HEK293 (cell line): ENCODE measurements around the gene COA1.

ENCODE experiments used
- EGR2 ChIP-seq: fragments of 450-650 bp; formaldehyde crosslinking; IDR thresholded peaks from 2 replicates; pipeline ENCODE4 v1.5.1; 2016; ENCODE audit warnings: low read depth, missing biosample characterization, missing genetic modification characterization
- FEZF1 ChIP-seq: fragments of 450-650 bp; formaldehyde crosslinking; IDR thresholded peaks from 2 replicates; pipeline ENCODE4 v1.5.1; 2016; ENCODE audit warnings: missing biosample characterization, missing genetic modification characterization
- KLF1 ChIP-seq: fragments of 450-650 bp; formaldehyde crosslinking; IDR thresholded peaks from 2 replicates; pipeline ENCODE4 v1.5.1; 2016; ENCODE audit warnings: missing biosample characterization, missing genetic modification characterization
- KLF16 ChIP-seq: fragments of 450-650 bp; formaldehyde crosslinking; IDR thresholded peaks from 2 replicates; pipeline ENCODE4 v1.5.1; 2017; ENCODE audit warnings: missing biosample characterization, missing genetic modification characterization
- KLF9 ChIP-seq: fragments of 450-650 bp; formaldehyde crosslinking; IDR thresholded peaks from 2 replicates; pipeline ENCODE4 v1.5.1; 2016; ENCODE audit warnings: missing biosample characterization, missing genetic modification characterization, low read depth
- OVOL3 ChIP-seq: fragments of 450-650 bp; formaldehyde crosslinking; IDR thresholded peaks from 2 replicates; pipeline ENCODE4 v1.5.1; 2016; ENCODE audit warnings: missing biosample characterization, missing genetic modification characterization
- PRDM10 ChIP-seq: fragments of 450-650 bp; formaldehyde crosslinking; IDR thresholded peaks from 2 replicates; pipeline ENCODE4 v1.5.1; 2016; ENCODE audit warnings: missing biosample characterization, missing genetic modification characterization
- WT1 ChIP-seq: fragments of 450-650 bp; formaldehyde crosslinking; IDR thresholded peaks from 2 replicates; pipeline ENCODE4 v1.5.1; 2016; ENCODE audit warnings: missing biosample characterization, missing genetic modification characterization
- ZBTB10 ChIP-seq: fragments of 450-650 bp; formaldehyde crosslinking; IDR thresholded peaks from 2 replicates; pipeline ENCODE4 v1.5.1; 2016; ENCODE audit warnings: missing biosample characterization, missing genetic modification characterization
- ZBTB20 ChIP-seq: fragments of 450-650 bp; formaldehyde crosslinking; IDR thresholded peaks from 2 replicates; pipeline ENCODE4 v1.5.1; 2016; ENCODE audit warnings: missing biosample characterization, missing genetic modification characterization
- ZIC2 ChIP-seq: fragments of 450-650 bp; formaldehyde crosslinking; IDR thresholded peaks from 2 replicates; pipeline ENCODE4 v1.5.1; 2016; ENCODE audit warnings: missing biosample characterization, missing genetic modification characterization
- ZNF10 ChIP-seq: fragments of 450-650 bp; formaldehyde crosslinking; IDR thresholded peaks from 2 replicates; pipeline ENCODE4 v1.5.1; 2017; ENCODE audit warnings: missing biosample characterization, missing genetic modification characterization
- ZNF202 ChIP-seq: fragments of 450-650 bp; formaldehyde crosslinking; IDR thresholded peaks from 2 replicates; pipeline ENCODE4 v1.5.1; 2016; ENCODE audit warnings: missing biosample characterization, missing genetic modification characterization, borderline replicate concordance
- ZNF292 ChIP-seq: fragments of 450-650 bp; formaldehyde crosslinking; IDR thresholded peaks from 2 replicates; pipeline ENCODE4 v1.5.1; 2016; ENCODE audit warnings: low read depth, missing biosample characterization, missing genetic modification characterization, borderline replicate concordance
- ZNF324 ChIP-seq: fragments of 450-650 bp; formaldehyde crosslinking; IDR thresholded peaks from 2 replicates; pipeline ENCODE4 v1.5.1; 2016; ENCODE audit warnings: missing biosample characterization, missing genetic modification characterization
- ZNF398 ChIP-seq: fragments of 450-650 bp; formaldehyde crosslinking; IDR thresholded peaks from 2 replicates; pipeline ENCODE4 v1.5.1; 2017; ENCODE audit warnings: missing biosample characterization, missing genetic modification characterization
- ZNF791 ChIP-seq: fragments of 450-650 bp; formaldehyde crosslinking; IDR thresholded peaks from 2 replicates; pipeline ENCODE4 v1.5.1; 2016; ENCODE audit warnings: missing biosample characterization, missing genetic modification characterization
- ZSCAN18 ChIP-seq: fragments of 450-650 bp; formaldehyde crosslinking; IDR thresholded peaks from 2 replicates; pipeline ENCODE4 v1.5.1; 2016; ENCODE audit warnings: missing biosample characterization, missing genetic modification characterization
- TF ChIP-seq, protein P1 (sequence below): fragments of 450-650 bp; formaldehyde crosslinking; IDR thresholded peaks from 2 replicates; pipeline ENCODE4 v1.5.1; 2016; ENCODE audit warnings: missing biosample characterization, missing genetic modification characterization, low read depth
- TF ChIP-seq, protein P2 (sequence below): fragments of 450-650 bp; formaldehyde crosslinking; IDR thresholded peaks from 2 replicates; pipeline ENCODE4 v1.5.1; 2016; ENCODE audit warnings: missing biosample characterization, missing genetic modification characterization
- TF ChIP-seq, protein P3 (sequence below): fragments of 450-650 bp; formaldehyde crosslinking; IDR thresholded peaks from 2 replicates; pipeline ENCODE4 v1.5.1; 2016; ENCODE audit warnings: missing biosample characterization, missing genetic modification characterization
- TF ChIP-seq, protein P4 (sequence below): sonication (generic); formaldehyde crosslinking; IDR thresholded peaks from 2 replicates; pipeline ENCODE4 v1.8.1; 2022; ENCODE audit warnings: mild to moderate bottlenecking, moderate library complexity, missing genetic modification reagents

COA1 gene

GRCh38 chr7:43758029-43758821 lies 28.9 kb upstream of the COA1 start, which contains the start of gene BLVRA (continued):
- TF ChIP-seq, protein P1, sequence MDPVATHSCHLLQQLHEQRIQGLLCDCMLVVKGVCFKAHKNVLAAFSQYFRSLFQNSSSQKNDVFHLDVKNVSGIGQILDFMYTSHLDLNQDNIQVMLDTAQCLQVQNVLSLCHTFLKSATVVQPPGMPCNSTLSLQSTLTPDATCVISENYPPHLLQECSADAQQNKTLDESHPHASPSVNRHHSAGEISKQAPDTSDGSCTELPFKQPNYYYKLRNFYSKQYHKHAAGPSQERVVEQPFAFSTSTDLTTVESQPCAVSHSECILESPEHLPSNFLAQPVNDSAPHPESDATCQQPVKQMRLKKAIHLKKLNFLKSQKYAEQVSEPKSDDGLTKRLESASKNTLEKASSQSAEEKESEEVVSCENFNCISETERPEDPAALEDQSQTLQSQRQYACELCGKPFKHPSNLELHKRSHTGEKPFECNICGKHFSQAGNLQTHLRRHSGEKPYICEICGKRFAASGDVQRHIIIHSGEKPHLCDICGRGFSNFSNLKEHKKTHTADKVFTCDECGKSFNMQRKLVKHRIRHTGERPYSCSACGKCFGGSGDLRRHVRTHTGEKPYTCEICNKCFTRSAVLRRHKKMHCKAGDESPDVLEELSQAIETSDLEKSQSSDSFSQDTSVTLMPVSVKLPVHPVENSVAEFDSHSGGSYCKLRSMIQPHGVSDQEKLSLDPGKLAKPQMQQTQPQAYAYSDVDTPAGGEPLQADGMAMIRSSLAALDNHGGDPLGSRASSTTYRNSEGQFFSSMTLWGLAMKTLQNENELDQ (tag by site-specific recombination): no peak
- TF ChIP-seq, protein P2, sequence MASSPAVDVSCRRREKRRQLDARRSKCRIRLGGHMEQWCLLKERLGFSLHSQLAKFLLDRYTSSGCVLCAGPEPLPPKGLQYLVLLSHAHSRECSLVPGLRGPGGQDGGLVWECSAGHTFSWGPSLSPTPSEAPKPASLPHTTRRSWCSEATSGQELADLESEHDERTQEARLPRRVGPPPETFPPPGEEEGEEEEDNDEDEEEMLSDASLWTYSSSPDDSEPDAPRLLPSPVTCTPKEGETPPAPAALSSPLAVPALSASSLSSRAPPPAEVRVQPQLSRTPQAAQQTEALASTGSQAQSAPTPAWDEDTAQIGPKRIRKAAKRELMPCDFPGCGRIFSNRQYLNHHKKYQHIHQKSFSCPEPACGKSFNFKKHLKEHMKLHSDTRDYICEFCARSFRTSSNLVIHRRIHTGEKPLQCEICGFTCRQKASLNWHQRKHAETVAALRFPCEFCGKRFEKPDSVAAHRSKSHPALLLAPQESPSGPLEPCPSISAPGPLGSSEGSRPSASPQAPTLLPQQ (tag by site-specific recombination): peak; percentile 27; the same call in 1 of the 2 replicates
- TF ChIP-seq ZSCAN18 (tag by site-specific recombination) (0 out of 2 replicates have a peak, but pooled peaks have one; percentile 43), ZBTB10 (tag by site-specific recombination) (peak; percentile 58; the same call in 1 of the 2 replicates), ZBTB20 (tag by site-specific recombination) (peak; percentile 63), ZNF292 (tag by site-specific recombination) (no peak), KLF16 (tag by site-specific recombination) (peak; percentile 64; the same call in 1 of the 2 replicates), OVOL3 (tag by site-specific recombination) (no peak), KLF9 (tag by site-specific recombination) (peak; percentile 65), EGR2 (tag by site-specific recombination) (peak; percentile 44; the same call in 1 of the 2 replicates), ZNF10 (tag by site-specific recombination) (0 out of 2 replicates have a peak, but pooled peaks have one; percentile 10), ZIC2 (tag by site-specific recombination) (0 out of 2 replicates have a peak, but pooled peaks have one; percentile 14), ZNF324 (tag by site-specific recombination) (peak; percentile 53; the same call in 1 of the 2 replicates), ZNF398 (tag by site-specific recombination) (peak; percentile 90), WT1 (tag by site-specific recombination) (peak; percentile 92), PRDM10 (tag by site-specific recombination) (peak; percentile 45; the same call in 1 of the 2 replicates), KLF1 (tag by site-specific recombination) (peak; percentile 67), ZNF202 (peak; percentile 13; the same call in 1 of the 2 replicates), FEZF1 (tag by site-specific recombination) (no peak), ZNF791 (tag by site-specific recombination) (no peak)
- TF ChIP-seq, protein P3, sequence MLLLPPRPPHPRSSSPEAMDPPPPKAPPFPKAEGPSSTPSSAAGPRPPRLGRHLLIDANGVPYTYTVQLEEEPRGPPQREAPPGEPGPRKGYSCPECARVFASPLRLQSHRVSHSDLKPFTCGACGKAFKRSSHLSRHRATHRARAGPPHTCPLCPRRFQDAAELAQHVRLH (tag by site-specific recombination): 0 out of 2 replicates have a peak, but pooled peaks have one; percentile 36
- TF ChIP-seq, protein P4, sequence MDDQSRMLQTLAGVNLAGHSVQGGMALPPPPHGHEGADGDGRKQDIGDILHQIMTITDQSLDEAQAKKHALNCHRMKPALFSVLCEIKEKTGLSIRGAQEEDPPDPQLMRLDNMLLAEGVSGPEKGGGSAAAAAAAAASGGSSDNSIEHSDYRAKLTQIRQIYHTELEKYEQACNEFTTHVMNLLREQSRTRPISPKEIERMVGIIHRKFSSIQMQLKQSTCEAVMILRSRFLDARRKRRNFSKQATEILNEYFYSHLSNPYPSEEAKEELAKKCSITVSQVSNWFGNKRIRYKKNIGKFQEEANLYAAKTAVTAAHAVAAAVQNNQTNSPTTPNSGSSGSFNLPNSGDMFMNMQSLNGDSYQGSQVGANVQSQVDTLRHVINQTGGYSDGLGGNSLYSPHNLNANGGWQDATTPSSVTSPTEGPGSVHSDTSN (CRISPR knock-in tag): no peak; the same call in 1 of the 2 replicates
